ENCODE results near the gene EAPP. TPM values are rescaled to one million over a fixed set of nuclear protein-coding genes. Genes with fewer than 3 reads are reported as not detected.
"Not testable (repeated sequence)": the region's sequence is repeated elsewhere in the genome, so short reads cannot be mapped to it uniquely, and the experiment has no call there.

The EAPP gene
- total and polyA plus RNA-seq, 12 donors, result 26.2 to 85.1 (median 41.0) TPM

GRCh38 chr14:34537677-34538009, 1.9 kb downstream of the EAPP start:
- peaks cover 0 to 38% of the 10 kb centered on the region in 2 donors for H3K36me3 ChIP-seq (replicated peaks in 1 of 2)
- peak overlapping the region in 1 of 5 donors; percentile 26 for H3K27ac ChIP-seq
- DNase-seq, result no peak
- no peaks in the 10 kb centered on the region for H3K27me3 ChIP-seq
- peak overlapping the region in 1 of 4 donors; percentile 72 for H3K4me3 ChIP-seq
- H3K4me1 ChIP-seq (replicated peaks in 1 of 2), result peaks cover 17 to 20% of the 10 kb centered on the region in 2 donors
- TF ChIP-seq CTCF (IDR thresholded peaks at IDR 0.05) (no peak), POLR2A (IDR thresholded peaks at IDR 0.05) (no peak)
- WGBS, 4 donors, result 67 to 81% (median 71%) methylated on average over 4 of the region's 4 CpGs
- intact Hi-C loops (cut with DNase I), result no loop called here
- H3K9me3 ChIP-seq (replicated peaks in 1 of 3), result no peaks in the 10 kb centered on the region

GRCh38 chr14:34536951-34537676, 2.4 kb downstream of the EAPP start:
- 75 to 84% (median 81%) methylated on average over 4 of the region's 4 CpGs for WGBS, 4 donors
- Histone ChIP-seq H3K27me3 (no peaks in the 10 kb centered on the region), H3K9me3 (replicated peaks in 1 of 3) (no peaks in the 10 kb centered on the region), H3K4me3 (no peak overlapping the region), H3K36me3 (replicated peaks in 1 of 2) (peaks cover 0 to 43% of the 10 kb centered on the region in 2 donors), H3K27ac (peak overlapping the region in 1 of 5 donors; percentile 26), H3K4me1 (replicated peaks in 1 of 2) (peaks cover 17 to 20% of the 10 kb centered on the region in 2 donors)
- DNase-seq, result no peak
- intact Hi-C loops (cut with DNase I), result no loop called here
- no peak for TF ChIP-seq POLR2A (IDR thresholded peaks at IDR 0.05)
- TF ChIP-seq CTCF (IDR thresholded peaks at IDR 0.05), result no peak

- WGBS, 4 donors, result 90 to 100% (median 96%) methylated on average over 1 of the region's 1 CpG
- Histone ChIP-seq H3K27me3 (no peaks in the 10 kb centered on the region), H3K36me3 (replicated peaks in 1 of 2) (peaks cover 0 to 100% of the 10 kb centered on the region in 2 donors), H3K4me1 (replicated peaks in 1 of 2) (no peaks in the 10 kb centered on the region), H3K4me3 (no peak overlapping the region), H3K9me3 (replicated peaks in 1 of 3) (no peaks in the 10 kb centered on the region), H3K27ac (no peak overlapping the region)
- no peak for TF ChIP-seq POLR2A (IDR thresholded peaks at IDR 0.05)
- no peak for TF ChIP-seq CTCF (IDR thresholded peaks at IDR 0.05)
- no peak for DNase-seq
- intact Hi-C loops (cut with DNase I), result no loop called here
These were observed 11.9 kb downstream of the EAPP start for GRCh38 chr14:34527591-34527990.

GRCh38 chr14:34524216-34524615, 15.3 kb downstream of the EAPP start:
- H3K4me1 ChIP-seq (replicated peaks in 1 of 2); H3K9me3 ChIP-seq (replicated peaks in 1 of 3); H3K27ac ChIP-seq; DNase-seq; H3K4me3 ChIP-seq; intact Hi-C loops (cut with DNase I); H3K27me3 ChIP-seq: not testable (repeated sequence)
- H3K36me3 ChIP-seq (replicated peaks in 1 of 2), result peaks cover 0 to 100% of the 10 kb centered on the region in 2 donors
- WGBS, 4 donors, result 94 to 96% (median 96%) methylated on average over 8 of the region's 8 CpGs

GRCh38 chr14:34522496-34522895, 17.0 kb downstream of the EAPP start:
- Histone ChIP-seq H3K27me3 (no peaks in the 10 kb centered on the region), H3K36me3 (replicated peaks in 1 of 2) (peaks cover 0 to 100% of the 10 kb centered on the region in 2 donors), H3K9me3 (replicated peaks in 1 of 3) (no peaks in the 10 kb centered on the region), H3K4me1 (replicated peaks in 1 of 2) (no peaks in the 10 kb centered on the region), H3K27ac (no peak overlapping the region), H3K4me3 (no peak overlapping the region)
- DNase-seq, result no peak
- TF ChIP-seq CTCF (IDR thresholded peaks at IDR 0.05), result no peak
- no peak for TF ChIP-seq POLR2A (IDR thresholded peaks at IDR 0.05)
- 94 to 100% (median 96%) methylated on average over 2 of the region's 2 CpGs for WGBS, 4 donors
- intact Hi-C loops (cut with DNase I), result no loop called here

- 94 to 99% (median 96%) methylated on average over 6 of the region's 6 CpGs for WGBS, 4 donors
- intact Hi-C loops (cut with DNase I); H3K4me3 ChIP-seq: not testable (repeated sequence)
These were observed 18.4 kb downstream of the EAPP start for GRCh38 chr14:34521071-34521470.

GRCh38 chr14:34520304-34520970, 19.1 kb downstream of the EAPP start:
- peaks cover 0 to 90% of the 10 kb centered on the region in 2 donors for H3K36me3 ChIP-seq (replicated peaks in 1 of 2)
- 88 to 96% (median 94%) methylated on average over 7 of the region's 7 CpGs for WGBS, 4 donors
- intact Hi-C loops (cut with DNase I); DNase-seq; H3K27ac ChIP-seq; H3K4me1 ChIP-seq (replicated peaks in 1 of 2); H3K4me3 ChIP-seq; H3K27me3 ChIP-seq; H3K9me3 ChIP-seq (replicated peaks in 1 of 3): not testable (repeated sequence)

More at GRCh38 chr14:34521071-34521470, 18.4 kb downstream of the EAPP start:
- not testable (repeated sequence) for H3K27ac ChIP-seq; H3K4me1 ChIP-seq (replicated peaks in 1 of 2); H3K27me3 ChIP-seq; H3K9me3 ChIP-seq (replicated peaks in 1 of 3); DNase-seq
- H3K36me3 ChIP-seq (replicated peaks in 1 of 2), result peaks cover 0 to 93% of the 10 kb centered on the region in 2 donors
